Stimulated activated naive CD4-positive, alpha-beta T cell treated with Interleukin-2 at 50 U/mL for 16 hours (primary cell): ENCODE results near the gene NPSR1.
"Not testable (repeated sequence)": the region's sequence is repeated elsewhere in the genome, so short reads cannot be mapped to it uniquely, and the experiment has no call there.

ENCODE experiments used
- DNase-seq: peaks from one replicate; lab custom pipeline; 2025; lab: John Stamatoyannopoulos, UW

The NPSR1 gene

GRCh38 chr7:34869057-34869456 lies 211.0 kb downstream of the NPSR1 start:
- no peak for DNase-seq

GRCh38 chr7:34870041-34870440 lies 212.0 kb downstream of the NPSR1 start:
- DNase-seq = not testable (repeated sequence)

- DNase-seq = not testable (repeated sequence)
Measured at GRCh38 chr7:34874329-34874728, 216.3 kb downstream of the NPSR1 start.

DNA sequence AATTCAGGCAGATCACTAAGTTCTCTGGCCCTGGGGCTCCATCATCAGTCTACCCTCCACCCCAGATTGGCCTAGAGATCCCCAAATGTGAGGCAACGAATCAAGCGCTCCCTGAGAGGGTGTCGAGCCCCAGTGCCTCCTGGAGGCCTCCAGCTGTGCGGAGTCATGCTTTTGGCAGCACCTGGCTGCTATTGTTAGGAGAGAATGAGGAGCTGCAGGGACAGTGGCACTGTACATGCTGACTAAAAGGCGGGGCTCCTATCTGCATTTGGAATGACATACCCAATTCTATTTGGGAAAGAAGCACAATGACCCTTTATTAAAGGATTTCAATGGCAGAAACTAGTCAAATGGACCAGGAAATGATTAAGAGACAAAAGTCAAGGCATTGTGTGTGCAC lies 217.5 kb downstream of the NPSR1 start:
- no peak for DNase-seq

- DNase-seq = not testable (repeated sequence)
Measured at GRCh38 chr7:34878944-34879735, 221.1 kb downstream of the NPSR1 start.

- DNase-seq = no peak
Measured at GRCh38 chr7:34879871-34880270, 221.9 kb downstream of the NPSR1 start.

DNA sequence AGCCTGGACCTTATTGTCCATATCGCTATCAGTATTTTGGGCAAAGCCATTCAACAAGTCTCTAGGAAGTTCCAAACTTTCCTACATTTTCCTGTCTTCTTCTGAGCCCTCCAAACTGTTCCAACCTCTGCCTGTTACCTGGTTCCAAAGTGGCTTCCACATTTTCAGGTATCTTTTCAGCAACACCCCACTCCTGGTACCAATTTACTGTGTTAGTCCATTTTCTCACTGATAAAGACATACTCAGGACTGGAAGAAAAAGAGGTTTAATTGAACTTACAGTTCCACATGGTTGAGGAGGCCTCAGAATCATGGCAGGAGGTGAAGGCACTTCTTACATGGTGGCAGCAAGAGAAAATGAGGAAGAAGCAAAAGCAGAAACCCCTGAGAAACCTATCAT lies 225.8 kb downstream of the NPSR1 start:
- DNase-seq = not testable (repeated sequence)

- no peak for DNase-seq
Measured at GRCh38 chr7:34886856-34887255, 228.8 kb downstream of the NPSR1 start.

DNA sequence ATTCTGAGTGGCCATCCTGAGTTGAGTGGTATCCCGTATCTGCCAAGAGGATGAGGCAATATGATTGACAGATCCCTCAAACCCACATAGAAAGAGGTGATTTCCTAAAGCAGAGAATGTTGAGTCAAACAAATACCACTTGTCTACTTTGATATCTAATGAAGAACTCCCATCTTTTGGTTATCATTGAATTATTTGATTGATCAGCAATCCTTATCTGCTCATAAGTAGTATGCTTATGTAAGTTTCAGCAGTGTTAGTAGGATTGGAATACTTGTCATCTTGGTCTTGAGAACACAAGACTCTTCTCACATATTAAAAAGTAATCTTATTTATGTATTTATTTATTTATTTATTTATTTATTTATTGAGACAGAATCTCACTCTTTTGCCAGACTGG lies 231.9 kb downstream of the NPSR1 start:
- DNase-seq = no peak

DNA sequence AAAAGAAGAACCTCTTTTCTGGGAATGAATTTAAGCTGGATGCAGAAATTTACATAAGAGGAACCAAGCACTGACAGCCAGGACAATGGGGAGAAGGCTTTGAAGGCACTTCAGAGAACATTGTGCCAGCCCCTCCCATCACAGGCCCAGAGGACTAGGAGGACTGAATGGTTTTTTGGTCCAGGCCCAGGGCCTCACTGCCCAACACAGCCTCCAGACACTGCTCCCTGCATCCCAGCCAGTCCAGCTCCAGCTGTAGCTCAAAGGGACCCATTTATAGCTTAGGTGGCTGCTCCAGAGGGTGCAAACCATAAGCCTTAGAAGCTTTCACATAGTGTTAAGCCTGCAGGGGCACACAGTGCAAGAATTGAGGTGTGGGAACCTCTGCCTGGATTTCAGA lies 237.2 kb downstream of the NPSR1 start:
- no peak for DNase-seq
